Measurements from ENCODE around the gene FBXL14.

The FBXL14 gene

DNA sequence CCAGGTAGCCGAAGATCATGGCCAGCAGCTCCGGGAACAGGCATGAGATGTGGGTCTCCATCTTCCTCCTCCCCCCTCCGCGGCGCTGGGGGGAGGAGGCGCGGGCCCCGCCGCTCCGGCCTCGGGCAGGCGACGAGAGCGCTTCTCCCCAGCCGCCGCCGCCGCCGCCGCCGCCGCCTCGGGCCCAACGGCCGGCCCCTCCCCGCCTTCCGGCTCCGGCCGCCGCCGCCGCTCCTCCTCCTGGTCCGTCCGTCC lies 448 bp downstream of the FBXL14 start:
- DNase-seq = no peak
- Histone ChIP-seq H3K4me3 (ENCODE audit: insufficient read depth, low read depth, low read length, poor library complexity, severe bottlenecking) (peak overlapping the region; percentile 83), H3K36me3 (ENCODE audit: control insufficient read depth, insufficient read depth, low read length) (no peaks in the 10 kb centered on the region), H3K9me3 (ENCODE audit: control insufficient read depth, low read length) (no peaks in the 10 kb centered on the region), H3K4me1 (ENCODE audit: control insufficient read depth, insufficient read depth, low read length, poor library complexity, severe bottlenecking) (peaks cover 30% of the 10 kb centered on the region), H3K27ac (ENCODE audit: insufficient read depth, low read length, poor library complexity, severe bottlenecking) (peak overlapping the region; percentile 58), H3K27me3 (replicated peaks; ENCODE audit: control insufficient read depth, insufficient read depth, low read length, poor library complexity, severe bottlenecking) (no peaks in the 10 kb centered on the region)

DNA sequence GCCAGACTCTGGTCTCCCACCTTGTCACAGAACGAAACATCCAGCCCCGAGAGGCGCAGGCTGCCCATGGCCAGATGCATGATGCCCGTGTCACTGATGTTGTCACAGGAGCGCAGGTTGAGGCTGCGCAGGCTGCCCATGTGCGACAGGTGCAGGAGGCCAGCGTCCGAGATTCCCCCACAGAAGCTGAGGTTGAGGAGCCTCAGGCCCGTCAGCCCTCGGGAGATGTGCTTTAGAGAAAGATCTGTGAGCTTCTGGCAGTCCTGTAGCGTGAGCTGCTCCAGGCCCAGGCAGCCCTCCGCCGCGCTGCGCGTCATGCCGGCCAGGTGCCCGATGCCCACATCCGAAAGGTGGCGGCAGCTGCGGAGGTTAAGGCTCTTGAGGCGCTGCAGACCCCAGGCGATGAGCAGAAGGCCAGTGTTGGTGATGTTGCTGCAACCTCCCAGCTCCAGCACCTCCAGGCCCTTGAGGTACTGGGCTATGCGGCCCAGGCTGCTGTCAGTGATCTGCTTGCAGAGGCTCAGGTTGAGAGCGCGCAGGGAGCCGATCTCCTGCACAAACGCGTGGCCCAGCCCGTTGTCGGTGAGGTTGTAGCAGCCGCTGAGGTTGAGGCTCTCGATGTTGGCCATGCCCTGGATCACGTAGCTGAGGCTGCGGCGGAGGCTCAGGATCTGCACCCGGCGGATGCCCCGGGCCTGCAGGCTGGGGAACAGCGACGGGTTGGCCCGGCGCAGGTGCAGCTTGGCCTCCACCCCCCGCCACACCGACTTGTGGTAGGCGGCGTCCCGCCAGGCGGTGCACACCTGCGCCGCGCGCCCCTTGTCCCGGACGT lies 991 bp downstream of the FBXL14 start:
- Histone ChIP-seq H3K36me3 (ENCODE audit: control insufficient read depth, insufficient read depth, low read length) (no peaks in the 10 kb centered on the region), H3K9me3 (ENCODE audit: control insufficient read depth, low read length) (no peaks in the 10 kb centered on the region), H3K27ac (ENCODE audit: insufficient read depth, low read length, poor library complexity, severe bottlenecking) (peak overlapping the region; percentile 58), H3K27me3 (replicated peaks; ENCODE audit: control insufficient read depth, insufficient read depth, low read length, poor library complexity, severe bottlenecking) (no peaks in the 10 kb centered on the region), H3K4me1 (ENCODE audit: control insufficient read depth, insufficient read depth, low read length, poor library complexity, severe bottlenecking) (peaks cover 35% of the 10 kb centered on the region), H3K4me3 (ENCODE audit: insufficient read depth, low read depth, low read length, poor library complexity, severe bottlenecking) (peak overlapping the region; percentile 83)
- peak; percentile 39 to 50 (median 49) for DNase-seq

DNA sequence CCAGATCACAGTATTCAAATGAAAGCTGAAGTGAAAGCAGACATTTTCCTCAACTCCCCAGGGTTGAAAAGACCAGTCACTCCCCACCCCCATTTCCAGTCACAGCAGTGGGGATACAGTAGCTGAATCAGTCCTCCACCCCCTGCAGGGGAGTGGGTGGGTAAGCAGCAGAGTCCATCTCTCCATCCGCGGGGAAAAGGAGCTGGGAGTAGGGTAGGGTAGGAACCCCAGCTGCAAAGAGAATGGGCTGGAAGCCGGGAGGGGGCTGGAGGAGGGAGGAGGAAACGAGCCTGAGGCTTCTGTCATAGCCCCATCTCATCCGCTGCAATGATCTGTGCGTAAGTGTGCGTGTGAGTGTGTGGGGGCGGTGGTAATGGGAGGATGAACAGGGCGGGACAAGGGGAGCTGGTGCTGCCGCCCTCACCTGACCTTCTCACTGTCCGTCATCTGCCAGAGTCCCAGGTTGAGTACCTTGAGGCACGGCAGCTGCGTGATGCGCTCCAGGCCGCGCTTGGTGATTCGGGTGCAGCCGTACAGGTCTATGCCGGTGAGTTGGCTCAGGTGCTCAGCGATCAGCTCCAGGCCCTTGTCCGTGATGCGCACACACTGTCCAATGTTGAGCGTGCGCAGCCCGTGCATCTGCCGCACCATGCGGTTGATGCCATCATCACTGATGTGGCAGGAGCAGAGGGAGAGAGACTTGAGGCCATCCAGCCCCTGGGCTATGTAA lies 1.8 kb downstream of the FBXL14 start:
- DNase-seq = peak; percentile 20 to 40 (median 38)
- peak overlapping the region; percentile 83 for H3K4me3 ChIP-seq (ENCODE audit: insufficient read depth, low read depth, low read length, poor library complexity, severe bottlenecking)
- H3K9me3 ChIP-seq (ENCODE audit: control insufficient read depth, low read length) = no peaks in the 10 kb centered on the region
- H3K27ac ChIP-seq (ENCODE audit: insufficient read depth, low read length, poor library complexity, severe bottlenecking) = peak overlapping the region; percentile 58
- H3K36me3 ChIP-seq (ENCODE audit: control insufficient read depth, insufficient read depth, low read length) = no peaks in the 10 kb centered on the region
- H3K4me1 ChIP-seq (ENCODE audit: control insufficient read depth, insufficient read depth, low read length, poor library complexity, severe bottlenecking) = peaks cover 35% of the 10 kb centered on the region
- no peaks in the 10 kb centered on the region for H3K27me3 ChIP-seq (replicated peaks; ENCODE audit: control insufficient read depth, insufficient read depth, low read length, poor library complexity, severe bottlenecking)

DNA sequence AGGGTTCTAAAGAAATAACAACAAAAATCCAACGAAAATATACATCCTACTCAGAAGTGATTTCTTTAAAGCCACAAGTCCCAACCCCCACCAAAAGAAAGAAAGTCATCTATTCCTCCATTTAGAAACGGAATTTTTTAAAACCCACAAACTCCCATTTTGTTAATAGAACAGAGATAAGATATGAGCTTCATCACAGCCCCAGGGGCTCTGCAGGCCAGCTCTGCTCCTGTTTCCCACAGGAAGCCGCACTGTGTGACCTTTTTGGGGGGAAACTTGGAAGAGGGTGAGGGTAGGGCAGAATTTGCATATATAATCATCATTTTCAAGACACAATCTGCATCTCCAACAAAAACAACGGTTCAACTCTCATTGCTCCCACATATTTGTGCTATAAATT lies 2.8 kb downstream of the FBXL14 start:
- no peaks in the 10 kb centered on the region for H3K27me3 ChIP-seq (replicated peaks; ENCODE audit: control insufficient read depth, insufficient read depth, low read length, poor library complexity, severe bottlenecking)
- no peaks in the 10 kb centered on the region for H3K36me3 ChIP-seq (ENCODE audit: control insufficient read depth, insufficient read depth, low read length)
- DNase-seq = no peak
- peak overlapping the region; percentile 40 for H3K4me3 ChIP-seq (ENCODE audit: insufficient read depth, low read depth, low read length, poor library complexity, severe bottlenecking)
- peaks cover 35% of the 10 kb centered on the region for H3K4me1 ChIP-seq (ENCODE audit: control insufficient read depth, insufficient read depth, low read length, poor library complexity, severe bottlenecking)
- no peaks in the 10 kb centered on the region for H3K9me3 ChIP-seq (ENCODE audit: control insufficient read depth, low read length)
- H3K27ac ChIP-seq (ENCODE audit: insufficient read depth, low read length, poor library complexity, severe bottlenecking) = no peak overlapping the region

DNA sequence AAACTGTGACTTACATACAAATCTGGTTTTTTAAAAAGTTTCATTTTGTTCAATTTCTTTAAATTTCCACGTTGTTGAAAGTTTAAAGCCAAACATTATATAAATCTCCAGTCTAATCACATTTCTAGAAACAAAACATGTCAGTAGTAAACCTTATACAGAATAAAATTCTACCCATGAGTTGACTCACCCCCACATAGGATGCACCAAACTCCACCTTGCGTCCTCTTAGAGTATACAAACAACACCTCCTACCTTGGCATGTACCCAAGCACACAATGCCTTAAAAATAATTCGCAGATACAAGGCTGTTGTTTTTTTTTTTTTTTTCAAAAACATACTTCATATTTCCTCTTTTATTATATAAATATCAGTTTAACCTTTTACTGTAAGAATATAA lies 3.3 kb downstream of the FBXL14 start:
- peak overlapping the region; percentile 29 for H3K4me3 ChIP-seq (ENCODE audit: insufficient read depth, low read depth, low read length, poor library complexity, severe bottlenecking)
- no peaks in the 10 kb centered on the region for H3K36me3 ChIP-seq (ENCODE audit: control insufficient read depth, insufficient read depth, low read length)
- no peaks in the 10 kb centered on the region for H3K9me3 ChIP-seq (ENCODE audit: control insufficient read depth, low read length)
- H3K4me1 ChIP-seq (ENCODE audit: control insufficient read depth, insufficient read depth, low read length, poor library complexity, severe bottlenecking) = peaks cover 35% of the 10 kb centered on the region
- peak in 1 of 3 donors; percentile 17 for DNase-seq
- no peaks in the 10 kb centered on the region for H3K27me3 ChIP-seq (replicated peaks; ENCODE audit: control insufficient read depth, insufficient read depth, low read length, poor library complexity, severe bottlenecking)
- peak overlapping the region; percentile 10 for H3K27ac ChIP-seq (ENCODE audit: insufficient read depth, low read length, poor library complexity, severe bottlenecking)

DNA sequence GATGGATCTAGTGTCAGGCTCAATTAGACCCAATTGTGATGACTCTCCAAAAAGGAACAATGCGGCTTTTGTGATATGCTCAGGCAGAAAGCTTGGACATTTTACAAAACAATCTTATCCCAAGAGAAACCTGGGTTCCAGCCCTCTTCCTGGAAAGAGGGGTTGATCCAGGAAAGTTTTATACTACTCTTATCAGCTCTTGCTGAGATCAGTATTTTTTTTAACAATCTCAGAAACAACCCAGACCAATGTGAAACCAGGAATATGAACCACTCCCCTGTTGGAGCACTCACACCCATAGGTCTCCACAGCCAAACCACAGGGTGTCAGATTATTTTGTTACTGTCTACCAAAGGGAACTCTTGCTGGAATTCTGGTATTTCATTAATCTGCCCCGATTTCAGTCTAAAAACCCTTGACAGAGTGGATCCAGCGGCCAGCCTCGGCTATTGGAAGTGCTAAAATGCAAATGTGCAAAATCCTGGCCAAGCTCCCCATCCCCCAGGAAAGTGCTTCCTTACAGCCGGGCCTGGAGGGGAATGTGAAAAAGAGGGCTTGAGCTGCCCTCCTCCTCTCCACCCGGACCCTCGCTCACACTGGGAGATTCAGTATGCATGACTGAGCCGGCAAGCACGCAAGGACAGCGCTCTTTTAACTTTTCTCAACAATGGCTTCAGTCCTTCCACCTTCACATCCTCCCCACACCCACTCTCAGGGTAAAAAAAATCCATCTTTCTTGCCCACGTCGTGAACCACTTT lies 4.0 kb downstream of the FBXL14 start:
- peak overlapping the region; percentile 10 for H3K27ac ChIP-seq (ENCODE audit: insufficient read depth, low read length, poor library complexity, severe bottlenecking)
- H3K4me3 ChIP-seq (ENCODE audit: insufficient read depth, low read depth, low read length, poor library complexity, severe bottlenecking) = peak overlapping the region; percentile 29
- no peaks in the 10 kb centered on the region for H3K27me3 ChIP-seq (replicated peaks; ENCODE audit: control insufficient read depth, insufficient read depth, low read length, poor library complexity, severe bottlenecking)
- H3K4me1 ChIP-seq (ENCODE audit: control insufficient read depth, insufficient read depth, low read length, poor library complexity, severe bottlenecking) = peaks cover 33% of the 10 kb centered on the region
- no peak for DNase-seq
- H3K9me3 ChIP-seq (ENCODE audit: control insufficient read depth, low read length) = no peaks in the 10 kb centered on the region
- peaks cover 3% of the 10 kb centered on the region for H3K36me3 ChIP-seq (ENCODE audit: control insufficient read depth, insufficient read depth, low read length)

DNA sequence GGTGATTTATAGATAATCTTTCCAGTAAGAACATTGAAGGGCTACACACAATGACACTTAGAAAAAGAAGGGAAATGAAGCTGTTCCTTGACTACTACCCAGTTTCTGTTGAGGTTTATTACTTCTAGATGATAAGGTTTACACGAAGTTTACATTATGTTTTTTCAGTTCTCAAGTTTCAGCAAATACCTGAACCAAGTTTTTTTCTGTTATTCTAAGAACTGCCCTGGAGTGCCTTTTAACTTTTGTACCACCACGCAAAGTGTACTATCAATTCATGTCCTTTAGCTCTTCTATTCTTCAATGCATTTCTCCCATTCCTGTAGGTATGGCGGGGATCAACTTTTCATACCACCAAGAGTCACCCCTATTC lies 5.8 kb downstream of the FBXL14 start:
- H3K27ac ChIP-seq (ENCODE audit: insufficient read depth, low read length, poor library complexity, severe bottlenecking) = no peak overlapping the region
- H3K4me1 ChIP-seq (ENCODE audit: control insufficient read depth, insufficient read depth, low read length, poor library complexity, severe bottlenecking) = peaks cover 26% of the 10 kb centered on the region

DNA sequence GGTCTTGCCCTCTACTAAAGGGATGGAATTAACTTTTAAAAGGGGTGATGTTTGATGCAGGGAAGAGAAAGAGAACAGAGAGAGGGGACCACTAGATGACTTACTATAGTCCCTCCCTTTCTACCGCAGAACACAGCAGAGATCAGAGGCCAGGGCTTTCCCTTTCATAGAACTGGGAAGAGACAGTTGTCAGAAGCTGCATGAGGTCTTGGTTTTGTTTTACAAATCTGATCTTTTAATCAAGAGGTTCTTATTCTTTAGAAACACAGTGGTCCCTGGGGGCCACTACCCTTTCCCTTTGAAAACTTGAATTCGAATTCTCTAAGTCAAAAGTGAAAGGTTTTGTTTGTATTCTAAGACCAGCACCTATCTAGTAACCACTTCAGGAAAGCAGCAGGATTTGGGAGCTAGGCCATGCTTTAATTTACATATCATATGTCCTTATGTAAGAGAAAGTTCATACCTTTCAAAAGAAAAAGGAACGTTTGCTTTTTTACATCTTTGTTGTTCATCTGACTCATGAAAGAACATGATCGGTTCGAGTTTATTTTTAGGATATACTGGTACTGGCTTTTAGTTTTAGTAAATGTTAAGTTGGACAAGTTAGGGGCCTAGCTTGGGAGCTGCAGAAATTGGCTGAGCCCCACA lies 6.3 kb downstream of the FBXL14 start:
- H3K4me1 ChIP-seq (ENCODE audit: control insufficient read depth, insufficient read depth, low read length, poor library complexity, severe bottlenecking) = peaks cover 28% of the 10 kb centered on the region
- peaks cover 3% of the 10 kb centered on the region for H3K36me3 ChIP-seq (ENCODE audit: control insufficient read depth, insufficient read depth, low read length)
- no peak overlapping the region for H3K4me3 ChIP-seq (ENCODE audit: insufficient read depth, low read depth, low read length, poor library complexity, severe bottlenecking)
- DNase-seq = no peak
- H3K9me3 ChIP-seq (ENCODE audit: control insufficient read depth, low read length) = no peaks in the 10 kb centered on the region
- H3K27ac ChIP-seq (ENCODE audit: insufficient read depth, low read length, poor library complexity, severe bottlenecking) = no peak overlapping the region
- no peaks in the 10 kb centered on the region for H3K27me3 ChIP-seq (replicated peaks; ENCODE audit: control insufficient read depth, insufficient read depth, low read length, poor library complexity, severe bottlenecking)

More for the DNA sequence above, 5.8 kb downstream of the FBXL14 start:
- no peak for DNase-seq
- no peak overlapping the region for H3K4me3 ChIP-seq (ENCODE audit: insufficient read depth, low read depth, low read length, poor library complexity, severe bottlenecking)
- H3K9me3 ChIP-seq (ENCODE audit: control insufficient read depth, low read length) = no peaks in the 10 kb centered on the region
- H3K27me3 ChIP-seq (replicated peaks; ENCODE audit: control insufficient read depth, insufficient read depth, low read length, poor library complexity, severe bottlenecking) = no peaks in the 10 kb centered on the region
- peaks cover 3% of the 10 kb centered on the region for H3K36me3 ChIP-seq (ENCODE audit: control insufficient read depth, insufficient read depth, low read length)

DNA sequence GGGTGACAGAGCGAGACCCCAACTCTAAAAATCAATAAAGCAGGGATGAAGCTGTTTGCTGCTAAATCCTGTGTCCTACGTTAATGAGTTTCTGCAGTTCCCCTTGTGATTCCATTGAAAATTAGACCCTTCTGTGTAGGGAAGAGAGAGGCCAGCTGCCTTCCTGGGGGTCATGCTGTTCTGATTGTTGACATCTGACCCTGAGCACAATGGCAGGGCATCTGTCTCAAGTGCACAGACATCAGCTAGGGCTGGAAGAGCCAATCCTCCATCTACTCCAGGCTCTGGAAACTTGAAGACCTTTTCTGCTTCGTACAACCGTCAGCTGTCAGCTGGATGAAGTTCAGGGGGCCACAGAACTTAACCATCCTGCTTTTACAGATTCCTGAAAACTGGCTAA lies 10.1 kb downstream of the FBXL14 start:
- H3K4me1 ChIP-seq (ENCODE audit: control insufficient read depth, insufficient read depth, low read length, poor library complexity, severe bottlenecking) = peaks cover 11% of the 10 kb centered on the region
- no peak overlapping the region for H3K27ac ChIP-seq (ENCODE audit: insufficient read depth, low read length, poor library complexity, severe bottlenecking)
- H3K27me3 ChIP-seq (replicated peaks; ENCODE audit: control insufficient read depth, insufficient read depth, low read length, poor library complexity, severe bottlenecking) = no peaks in the 10 kb centered on the region
- no peak overlapping the region for H3K4me3 ChIP-seq (ENCODE audit: insufficient read depth, low read depth, low read length, poor library complexity, severe bottlenecking)
- no peaks in the 10 kb centered on the region for H3K9me3 ChIP-seq (ENCODE audit: control insufficient read depth, low read length)
- H3K36me3 ChIP-seq (ENCODE audit: control insufficient read depth, insufficient read depth, low read length) = peaks cover 3% of the 10 kb centered on the region
- DNase-seq = no peak
